22Rv1 (cell line): ENCODE results near the gene TMEM165.

ENCODE experiments used
- ZFX ChIP-seq: fragments of 450-650 bp; IDR thresholded peaks from 2 replicates; pipeline ENCODE4 v1.6.1; 2017; ENCODE audit warnings: antibody characterized with exemption, borderline replicate concordance
- TF ChIP-seq, protein P1 (sequence below): fragments of 450-650 bp; IDR thresholded peaks from 2 replicates; pipeline ENCODE4 v1.5.1; 2017; ENCODE audit warnings: mild to moderate bottlenecking

DNA sequence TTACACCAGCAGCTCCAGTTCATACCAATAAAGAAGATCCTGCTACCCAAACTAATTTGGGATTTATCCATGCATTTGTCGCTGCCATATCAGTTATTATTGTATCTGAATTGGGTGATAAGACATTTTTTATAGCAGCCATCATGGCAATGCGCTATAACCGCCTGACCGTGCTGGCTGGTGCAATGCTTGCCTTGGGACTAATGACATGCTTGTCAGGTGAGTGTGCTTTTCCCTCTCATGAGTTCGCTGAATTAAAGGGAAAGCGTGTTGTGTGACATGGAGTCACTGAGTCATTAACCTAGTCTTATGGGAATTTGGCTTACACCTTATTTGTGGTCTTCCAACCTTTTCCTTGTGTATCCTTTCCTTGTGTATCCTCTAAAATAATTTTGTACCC, 15.9 kb downstream of the TMEM165 start:
- TF ChIP-seq, protein P1, sequence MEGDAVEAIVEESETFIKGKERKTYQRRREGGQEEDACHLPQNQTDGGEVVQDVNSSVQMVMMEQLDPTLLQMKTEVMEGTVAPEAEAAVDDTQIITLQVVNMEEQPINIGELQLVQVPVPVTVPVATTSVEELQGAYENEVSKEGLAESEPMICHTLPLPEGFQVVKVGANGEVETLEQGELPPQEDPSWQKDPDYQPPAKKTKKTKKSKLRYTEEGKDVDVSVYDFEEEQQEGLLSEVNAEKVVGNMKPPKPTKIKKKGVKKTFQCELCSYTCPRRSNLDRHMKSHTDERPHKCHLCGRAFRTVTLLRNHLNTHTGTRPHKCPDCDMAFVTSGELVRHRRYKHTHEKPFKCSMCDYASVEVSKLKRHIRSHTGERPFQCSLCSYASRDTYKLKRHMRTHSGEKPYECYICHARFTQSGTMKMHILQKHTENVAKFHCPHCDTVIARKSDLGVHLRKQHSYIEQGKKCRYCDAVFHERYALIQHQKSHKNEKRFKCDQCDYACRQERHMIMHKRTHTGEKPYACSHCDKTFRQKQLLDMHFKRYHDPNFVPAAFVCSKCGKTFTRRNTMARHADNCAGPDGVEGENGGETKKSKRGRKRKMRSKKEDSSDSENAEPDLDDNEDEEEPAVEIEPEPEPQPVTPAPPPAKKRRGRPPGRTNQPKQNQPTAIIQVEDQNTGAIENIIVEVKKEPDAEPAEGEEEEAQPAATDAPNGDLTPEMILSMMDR = no peak
- TF ChIP-seq ZFX = no peak
